ENCODE measurements around the gene RHBDF2. TPM values are rescaled to one million over a fixed set of nuclear protein-coding genes. Genes with fewer than 3 reads are reported as not detected.

Gene RHBDF2
- total and polyA plus RNA-seq, 8 donors: 7.5 to 61.7 (median 11.0) TPM

DNA sequence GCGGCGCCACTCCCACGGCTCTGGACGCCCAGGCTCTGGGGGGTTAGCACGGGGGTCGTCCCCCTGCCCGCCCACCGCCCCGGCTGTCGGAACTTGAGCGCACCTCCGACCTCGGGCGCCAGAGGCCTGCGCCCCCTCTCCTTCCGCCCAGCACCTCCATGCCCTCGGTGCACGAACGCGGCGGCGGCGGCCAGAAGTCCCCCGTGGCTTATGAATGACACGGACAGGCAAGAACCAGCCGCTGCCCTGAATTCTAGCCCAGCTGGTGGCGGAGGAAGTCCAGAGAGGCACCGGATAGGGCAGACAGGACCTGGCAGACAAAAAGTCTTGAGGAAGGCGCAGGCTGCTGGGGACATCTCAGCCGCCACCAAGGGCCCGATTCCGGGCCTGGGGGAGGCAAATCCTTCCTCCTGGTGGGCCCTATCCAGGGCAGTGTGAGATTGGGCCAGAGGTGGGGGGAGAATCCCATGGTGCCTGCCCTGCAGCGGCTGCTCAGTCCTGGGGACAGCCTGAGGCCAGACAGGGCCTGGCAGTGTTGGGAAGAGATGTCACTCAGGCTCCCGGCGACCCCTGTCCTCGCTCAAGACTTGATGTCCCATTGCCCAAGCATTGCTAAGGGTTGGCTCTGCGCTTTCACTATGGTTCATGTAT, 37.2 kb upstream of the RHBDF2 start:
- DNase-seq: peak in 1 of 4 donors; percentile 72
- Histone ChIP-seq H3K36me3 (no peaks in the 10 kb centered on the region), H3K27ac (peak overlapping the region in 1 of 2 donors; percentile 33)

DNA sequence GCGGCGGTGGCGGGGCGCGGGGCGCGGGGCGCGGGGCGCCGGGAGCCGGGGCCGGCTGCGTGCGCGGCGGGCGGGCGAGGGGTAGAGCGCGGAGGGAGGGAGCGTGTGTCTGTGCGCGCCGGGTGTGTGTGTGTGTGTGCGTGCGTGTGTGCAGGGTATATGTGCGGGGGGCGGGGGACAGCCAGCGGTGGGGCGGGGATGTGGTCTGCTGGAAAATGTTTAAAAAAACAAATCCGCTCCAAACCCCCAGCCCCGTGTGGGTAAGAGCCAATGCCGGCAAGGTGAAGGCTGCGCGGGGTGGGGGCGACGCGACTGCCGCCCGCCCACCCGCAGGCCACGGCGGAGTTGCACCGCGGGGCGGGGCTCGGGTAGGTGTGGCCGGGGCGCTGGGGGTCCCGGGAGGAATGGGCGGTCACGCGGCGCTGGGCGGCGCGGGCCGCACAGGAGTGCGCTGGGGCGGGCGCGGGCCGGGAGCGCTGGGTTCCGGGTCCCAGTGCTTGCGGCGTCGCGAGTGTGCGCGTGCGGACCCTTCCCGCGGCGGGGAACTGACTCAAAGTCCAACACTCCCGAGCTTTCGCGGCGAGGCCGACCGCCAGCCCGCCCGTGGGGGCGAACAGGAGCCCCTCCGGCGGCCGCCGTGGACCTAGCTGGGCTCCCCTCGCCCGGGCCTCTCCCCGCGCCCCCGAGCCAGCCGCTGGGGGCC, 36.5 kb upstream of the RHBDF2 start, which contains the start of gene CYGB:
CYGB (minus strand) TSS at position 132 of the 703 bp plus-strand sequence. CDS start 167 bp downstream, outside the sequence.
- ATAC-seq (peak; percentile 3), DNase-seq (peak in 1 of 4 donors; percentile 80)
- intact Hi-C loops (cut with DNase I): no loop called here
- H3K4me1 ChIP-seq: peaks cover 11 to 40% of the 10 kb centered on the region in 2 donors
- peak within 1 kb of the TSS; percentile 21 to 33 for H3K4me3 ChIP-seq
- H3K27ac ChIP-seq: peak within 1 kb of the TSS in 1 of 2 donors; percentile 33
- H3K36me3 ChIP-seq: no peaks in the 10 kb centered on the region
- no peaks in the 10 kb centered on the region for H3K9me3 ChIP-seq
- peaks cover 10 to 49% of the 10 kb centered on the region in 2 donors for H3K27me3 ChIP-seq
- TF ChIP-seq, protein P1, sequence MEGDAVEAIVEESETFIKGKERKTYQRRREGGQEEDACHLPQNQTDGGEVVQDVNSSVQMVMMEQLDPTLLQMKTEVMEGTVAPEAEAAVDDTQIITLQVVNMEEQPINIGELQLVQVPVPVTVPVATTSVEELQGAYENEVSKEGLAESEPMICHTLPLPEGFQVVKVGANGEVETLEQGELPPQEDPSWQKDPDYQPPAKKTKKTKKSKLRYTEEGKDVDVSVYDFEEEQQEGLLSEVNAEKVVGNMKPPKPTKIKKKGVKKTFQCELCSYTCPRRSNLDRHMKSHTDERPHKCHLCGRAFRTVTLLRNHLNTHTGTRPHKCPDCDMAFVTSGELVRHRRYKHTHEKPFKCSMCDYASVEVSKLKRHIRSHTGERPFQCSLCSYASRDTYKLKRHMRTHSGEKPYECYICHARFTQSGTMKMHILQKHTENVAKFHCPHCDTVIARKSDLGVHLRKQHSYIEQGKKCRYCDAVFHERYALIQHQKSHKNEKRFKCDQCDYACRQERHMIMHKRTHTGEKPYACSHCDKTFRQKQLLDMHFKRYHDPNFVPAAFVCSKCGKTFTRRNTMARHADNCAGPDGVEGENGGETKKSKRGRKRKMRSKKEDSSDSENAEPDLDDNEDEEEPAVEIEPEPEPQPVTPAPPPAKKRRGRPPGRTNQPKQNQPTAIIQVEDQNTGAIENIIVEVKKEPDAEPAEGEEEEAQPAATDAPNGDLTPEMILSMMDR (IDR thresholded peaks at IDR 0.05): no peak

More for the DNA sequence above, 37.2 kb upstream of the RHBDF2 start:
- TF ChIP-seq, protein P1 (IDR thresholded peaks at IDR 0.05): no peak
- intact Hi-C loops (cut with DNase I): no loop called here
- peaks cover 11 to 44% of the 10 kb centered on the region in 2 donors for H3K4me1 ChIP-seq
- H3K27me3 ChIP-seq: peaks cover 10 to 50% of the 10 kb centered on the region in 2 donors
- peak overlapping the region; percentile 21 to 33 for H3K4me3 ChIP-seq
- H3K9me3 ChIP-seq: no peaks in the 10 kb centered on the region
- ATAC-seq: no peak

DNA sequence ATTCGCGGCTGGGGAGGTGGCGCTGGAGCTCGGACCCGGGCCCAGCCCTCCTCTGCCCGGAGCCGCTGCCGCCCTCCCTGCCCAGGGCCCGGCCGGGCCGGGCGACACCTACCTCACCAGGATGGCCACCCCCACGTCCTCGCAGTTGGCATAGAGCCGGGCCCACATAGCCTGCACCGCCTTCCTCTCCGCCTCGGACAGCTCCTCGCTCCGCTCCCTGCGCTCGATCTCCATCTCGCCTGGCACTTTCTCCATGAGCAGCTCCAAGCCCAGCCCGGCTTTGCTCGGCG, 36.0 kb upstream of the RHBDF2 start:
- intact Hi-C loops (cut with DNase I): no loop called here

DNA sequence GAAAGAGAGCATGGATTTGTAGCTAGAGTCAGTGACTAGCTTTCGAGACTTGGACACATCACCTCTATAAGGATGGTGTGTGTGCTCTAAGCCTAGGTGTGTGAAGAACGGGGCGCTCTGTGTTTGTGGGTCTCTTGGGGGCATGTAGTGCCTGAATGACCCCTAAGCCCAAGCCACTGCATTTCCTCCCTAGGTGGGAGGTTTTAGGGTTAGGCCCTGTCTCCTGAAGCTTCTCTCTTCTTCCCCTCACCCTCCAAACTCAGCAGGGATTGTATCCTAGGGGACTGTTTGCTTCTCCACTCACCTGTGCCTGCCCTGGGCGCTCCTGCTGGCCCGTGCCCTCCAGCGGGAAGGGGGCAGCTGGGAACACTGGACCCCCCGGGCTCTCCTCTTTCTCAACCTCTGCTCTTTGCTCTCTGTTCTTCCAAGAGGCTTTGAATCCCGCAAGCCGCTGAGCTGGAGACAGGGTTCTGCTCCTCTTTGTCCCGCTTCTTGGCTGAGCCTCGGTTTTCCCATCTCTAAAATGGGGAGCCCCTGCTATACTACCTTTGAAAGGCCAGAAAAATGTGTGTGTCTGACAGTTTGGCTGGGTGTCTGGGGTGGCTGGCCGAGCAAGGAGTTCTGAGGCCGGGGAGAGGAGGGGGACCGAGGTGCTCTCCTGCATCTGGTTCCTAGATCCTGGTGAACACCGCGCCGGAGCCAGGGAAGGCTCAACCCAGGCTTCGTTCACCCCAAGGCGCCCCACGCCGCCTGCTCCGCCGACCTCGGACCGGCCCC, 35.5 kb upstream of the RHBDF2 start:
- Histone ChIP-seq H3K4me1 (peaks cover 11 to 40% of the 10 kb centered on the region in 2 donors), H3K4me3 (peak overlapping the region; percentile 13 to 33), H3K27me3 (peaks cover 10 to 49% of the 10 kb centered on the region in 2 donors), H3K27ac (no peak overlapping the region), H3K36me3 (no peaks in the 10 kb centered on the region), H3K9me3 (no peaks in the 10 kb centered on the region)
- DNase-seq (peak in 1 of 4 donors; percentile 46), ATAC-seq (no peak)
- intact Hi-C loops (cut with DNase I): no loop called here
- TF ChIP-seq, protein P1 (IDR thresholded peaks at IDR 0.05): no peak

More for the DNA sequence above, 36.0 kb upstream of the RHBDF2 start:
- Histone ChIP-seq H3K36me3 (no peaks in the 10 kb centered on the region), H3K27ac (no peak overlapping the region), H3K4me3 (peak overlapping the region; percentile 13 to 33), H3K4me1 (peaks cover 11 to 40% of the 10 kb centered on the region in 2 donors), H3K27me3 (peaks cover 10 to 49% of the 10 kb centered on the region in 2 donors), H3K9me3 (no peaks in the 10 kb centered on the region)
- DNase-seq: peak in 2 of 4 donors; percentile 56 to 83
- ATAC-seq: peak; percentile 1
- TF ChIP-seq, protein P1 (IDR thresholded peaks at IDR 0.05): no peak
